HG03442 (cell line): Measurements from ENCODE around the gene ITM2C.
A peak's percentile ranks its signal among the peaks of the same experiment; 100 is the strongest.

ENCODE experiments used
- ATAC-seq: cut with Tn5 transposase; IDR thresholded peaks from one replicate; pipeline ENCODE4 v1.9.1; 2021; ENCODE audit warnings: mild to moderate bottlenecking, moderate library complexity; ENCODE audit not compliant: unreplicated experiment

The ITM2C gene

GRCh38 chr2:230872151-230872967, 7.6 kb downstream of the ITM2C start:
- ATAC-seq: no peak

DNA sequence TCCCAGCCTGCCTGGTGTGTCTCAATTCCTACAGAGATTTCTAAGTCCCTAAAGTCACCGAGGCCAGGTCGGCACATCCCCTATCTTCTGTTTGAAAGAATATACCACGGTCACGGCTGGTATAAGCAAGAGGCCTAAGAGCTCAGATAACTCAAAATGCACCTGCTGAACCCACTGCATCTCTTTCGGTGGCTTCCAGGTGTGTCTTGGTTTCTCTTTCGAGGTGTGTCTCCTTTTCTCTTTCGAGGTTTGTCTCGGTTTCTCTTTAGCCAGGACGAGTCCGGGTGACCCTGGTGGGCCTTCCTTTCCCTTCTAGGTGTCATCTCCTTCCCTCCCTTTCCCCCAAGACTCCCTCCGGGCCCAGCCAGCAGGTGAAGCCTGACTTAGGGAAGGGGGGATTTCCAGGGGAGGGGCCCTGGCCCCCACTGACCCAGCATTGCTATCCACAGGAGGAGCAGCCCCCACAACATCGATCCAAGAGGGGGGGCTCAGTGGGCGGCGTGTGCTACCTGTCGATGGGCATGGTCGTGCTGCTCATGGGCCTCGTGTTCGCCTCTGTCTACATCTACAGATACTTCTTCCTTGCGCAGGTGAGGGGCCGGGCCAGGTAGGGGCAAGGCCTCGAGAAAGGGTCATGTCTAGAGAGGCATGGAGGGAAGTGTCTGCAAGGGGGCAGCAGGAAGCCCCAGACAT, 8.4 kb downstream of the ITM2C start:
- peak; percentile 65 for ATAC-seq

DNA sequence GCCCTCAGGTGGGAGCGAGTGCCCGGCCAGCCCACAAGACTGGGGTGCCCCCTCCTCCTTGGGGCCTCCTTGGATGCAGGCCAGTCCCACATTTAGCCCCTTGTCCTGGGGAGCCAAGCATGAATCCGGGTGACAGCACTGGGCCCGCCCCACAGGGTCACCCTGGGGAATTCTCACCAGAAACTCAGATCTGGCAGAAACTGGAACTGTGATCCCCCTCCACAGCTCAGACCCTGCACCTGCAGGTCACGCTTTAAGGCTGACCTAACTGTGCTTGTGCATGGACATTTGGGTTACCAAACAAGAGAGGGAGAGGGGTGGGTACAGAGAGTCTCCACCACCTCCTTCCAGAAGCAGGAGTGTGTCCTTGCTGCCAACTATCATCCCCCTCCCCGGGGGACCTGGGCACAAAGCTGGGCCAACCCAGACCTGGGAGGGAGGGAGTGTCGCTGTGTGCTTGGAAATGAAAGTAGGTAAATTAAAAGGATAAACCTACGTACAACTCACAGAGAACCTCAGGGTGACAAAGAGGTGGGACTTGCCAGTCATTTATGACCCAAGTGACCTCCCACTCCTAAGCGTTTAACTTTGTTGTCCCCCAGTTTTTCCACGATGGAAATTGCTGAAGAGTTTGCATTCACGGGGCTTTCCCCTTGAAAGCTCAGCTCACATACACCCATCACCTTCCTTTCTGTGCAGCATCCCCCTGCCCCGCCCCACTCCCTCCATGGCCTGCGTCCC, 9.1 kb downstream of the ITM2C start:
- peak; percentile 71 for ATAC-seq

- ATAC-seq: no peak
Measured at GRCh38 chr2:230874456-230874855, 9.7 kb downstream of the ITM2C start.

GRCh38 chr2:230874876-230875275, 10.1 kb downstream of the ITM2C start:
- no peak for ATAC-seq

GRCh38 chr2:230875347-230876315, 10.9 kb downstream of the ITM2C start:
- no peak for ATAC-seq

GRCh38 chr2:230877116-230877758, 12.5 kb downstream of the ITM2C start:
- ATAC-seq: no peak

DNA sequence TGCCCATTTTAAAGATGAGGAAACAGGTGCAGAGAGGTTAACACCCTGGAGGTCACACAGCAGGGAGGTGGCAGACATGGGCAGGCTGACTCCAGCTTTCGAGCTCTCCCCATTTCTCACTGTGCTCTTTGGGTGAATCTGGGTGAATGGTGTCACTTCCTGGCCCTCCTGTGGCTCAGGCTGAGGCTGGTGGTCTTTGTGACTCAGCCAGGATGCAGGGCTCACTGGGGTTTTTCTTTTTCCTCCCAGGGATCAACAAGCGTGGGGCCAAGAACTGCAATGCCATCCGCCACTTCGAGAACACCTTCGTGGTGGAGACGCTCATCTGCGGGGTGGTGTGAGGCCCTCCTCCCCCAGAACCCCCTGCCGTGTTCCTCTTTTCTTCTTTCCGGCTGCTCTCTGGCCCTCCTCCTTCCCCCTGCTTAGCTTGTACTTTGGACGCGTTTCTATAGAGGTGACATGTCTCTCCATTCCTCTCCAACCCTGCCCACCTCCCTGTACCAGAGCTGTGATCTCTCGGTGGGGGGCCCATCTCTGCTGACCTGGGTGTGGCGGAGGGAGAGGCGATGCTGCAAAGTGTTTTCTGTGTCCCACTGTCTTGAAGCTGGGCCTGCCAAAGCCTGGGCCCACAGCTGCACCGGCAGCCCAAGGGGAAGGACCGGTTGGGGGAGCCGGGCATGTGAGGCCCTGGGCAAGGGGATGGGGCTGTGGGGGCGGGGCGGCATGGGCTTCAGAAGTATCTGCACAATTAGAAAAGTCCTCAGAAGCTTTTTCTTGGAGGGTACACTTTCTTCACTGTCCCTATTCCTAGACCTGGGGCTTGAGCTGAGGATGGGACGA, 13.2 kb downstream of the ITM2C start:
- ATAC-seq: no peak

DNA sequence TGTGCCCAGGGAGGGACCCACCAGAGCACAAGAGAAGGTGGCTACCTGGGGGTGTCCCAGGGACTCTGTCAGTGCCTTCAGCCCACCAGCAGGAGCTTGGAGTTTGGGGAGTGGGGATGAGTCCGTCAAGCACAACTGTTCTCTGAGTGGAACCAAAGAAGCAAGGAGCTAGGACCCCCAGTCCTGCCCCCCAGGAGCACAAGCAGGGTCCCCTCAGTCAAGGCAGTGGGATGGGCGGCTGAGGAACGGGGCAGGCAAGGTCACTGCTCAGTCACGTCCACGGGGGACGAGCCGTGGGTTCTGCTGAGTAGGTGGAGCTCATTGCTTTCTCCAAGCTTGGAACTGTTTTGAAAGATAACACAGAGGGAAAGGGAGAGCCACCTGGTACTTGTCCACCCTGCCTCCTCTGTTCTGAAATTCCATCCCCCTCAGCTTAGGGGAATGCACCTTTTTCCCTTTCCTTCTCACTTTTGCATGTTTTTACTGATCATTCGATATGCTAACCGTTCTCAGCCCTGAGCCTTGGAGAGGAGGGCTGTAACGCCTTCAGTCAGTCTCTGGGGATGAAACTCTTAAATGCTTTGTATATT, 14.0 kb downstream of the ITM2C start:
- no peak for ATAC-seq

GRCh38 chr2:230879271-230879882, 14.6 kb downstream of the ITM2C start:
- no peak for ATAC-seq

DNA sequence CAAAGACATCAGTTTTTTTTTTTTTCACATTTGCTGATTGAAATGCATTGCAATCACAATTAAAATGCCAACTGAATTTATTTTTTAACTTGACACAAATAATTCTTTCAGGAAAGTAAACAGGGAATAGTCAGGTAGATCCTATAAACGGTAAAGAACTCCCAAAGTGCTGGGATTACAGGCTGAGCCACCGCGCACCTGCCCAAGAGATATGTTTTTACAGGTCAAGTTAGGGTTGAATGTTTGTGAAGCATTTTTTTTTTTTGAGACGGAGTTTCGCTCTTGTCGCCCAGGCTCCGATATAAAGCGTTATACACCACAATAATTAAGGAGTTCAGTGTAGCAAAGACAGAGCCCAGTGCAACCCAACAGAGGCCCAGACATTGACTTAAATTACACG, 15.1 kb downstream of the ITM2C start:
- no peak for ATAC-seq

DNA sequence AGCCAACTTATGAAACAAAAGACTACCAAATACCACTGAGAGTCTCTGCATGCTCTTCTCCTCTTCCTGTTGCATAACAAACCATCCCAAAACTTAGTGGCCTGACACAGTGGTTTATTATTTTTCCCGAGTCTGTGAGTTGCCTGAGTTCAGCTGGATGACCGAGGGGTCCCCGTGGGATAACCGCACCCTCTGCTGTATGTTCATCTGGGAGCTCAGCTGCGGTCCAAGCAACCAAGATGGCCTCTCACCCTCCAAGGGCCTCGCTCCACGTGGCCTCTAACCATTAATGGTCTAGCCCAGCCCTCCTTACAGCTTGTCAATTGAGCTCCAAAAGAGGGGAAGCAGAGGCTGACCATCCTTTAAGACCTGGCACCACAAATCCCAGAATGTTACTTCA, 17.1 kb downstream of the ITM2C start:
- ATAC-seq: no peak

DNA sequence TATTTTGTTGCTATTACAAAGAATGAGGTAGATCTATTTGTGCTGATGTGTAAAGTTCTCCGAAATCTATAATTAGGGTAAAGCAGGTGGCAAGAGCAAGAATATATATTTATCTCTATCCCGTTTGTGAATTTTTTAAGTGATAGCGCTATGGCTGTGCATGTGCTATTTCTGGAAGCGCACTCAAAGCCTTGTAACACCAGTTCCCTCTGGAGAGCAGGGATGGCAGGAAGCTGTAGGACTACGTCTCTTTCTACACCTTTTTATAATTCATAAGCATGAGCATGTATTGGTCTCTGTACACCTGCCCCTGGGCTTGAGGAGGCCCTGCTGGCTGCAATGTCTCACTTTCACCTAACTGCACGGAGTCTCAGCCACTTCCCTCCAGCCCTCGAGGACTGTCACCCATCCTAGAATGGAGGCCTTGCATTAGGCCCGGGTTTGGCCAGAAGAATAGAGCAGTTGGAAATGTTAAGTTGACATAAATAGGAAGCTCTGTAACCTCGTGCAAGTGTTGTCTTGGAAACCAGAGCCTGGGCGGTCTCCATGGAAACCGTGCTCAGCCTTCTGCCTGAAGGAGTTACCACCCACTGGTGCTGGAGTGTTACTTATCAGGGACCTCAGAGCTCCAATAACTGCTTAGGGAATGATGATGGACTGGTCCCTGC, 20.9 kb downstream of the ITM2C start:
- no peak for ATAC-seq

GRCh38 chr2:230886206-230886605, 21.5 kb downstream of the ITM2C start:
- ATAC-seq: no peak

DNA sequence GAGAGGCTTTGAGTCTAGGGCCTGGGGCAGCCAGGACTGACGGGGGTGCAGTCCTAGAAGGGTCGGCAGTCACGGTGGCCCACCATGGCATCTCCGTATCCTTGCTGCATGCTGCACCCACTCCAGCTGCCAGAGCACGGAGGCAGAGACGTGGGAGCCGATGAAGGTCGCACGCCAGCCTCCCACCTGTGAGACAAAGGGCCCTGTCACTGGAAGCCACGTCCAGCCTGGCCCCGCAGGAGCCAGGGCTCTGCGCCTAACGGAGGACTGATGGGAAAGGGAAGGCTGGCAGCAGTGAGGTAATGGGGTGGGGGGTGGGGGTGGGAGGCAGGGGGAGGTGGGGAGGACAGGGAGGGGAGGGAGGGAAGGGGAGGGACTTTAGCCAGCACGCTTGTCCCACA, 21.9 kb downstream of the ITM2C start:
- no peak for ATAC-seq

DNA sequence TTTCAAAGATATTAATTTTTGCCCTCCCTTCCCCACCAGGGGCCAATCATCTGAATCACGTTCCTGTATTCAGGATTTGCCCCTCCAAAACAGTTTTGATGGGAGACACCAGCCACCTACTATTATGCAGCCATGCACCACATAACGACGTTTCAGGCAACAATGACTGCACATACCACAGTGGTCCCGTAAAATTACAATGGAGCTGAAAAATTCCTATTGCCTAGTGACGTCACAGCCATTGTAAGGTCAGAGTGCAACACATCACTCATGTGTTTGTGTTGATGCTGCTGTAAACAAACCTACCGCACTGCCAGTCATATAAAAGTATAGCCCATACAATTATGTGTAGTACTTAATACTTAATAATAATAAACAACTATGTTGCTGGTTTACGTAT, 22.6 kb downstream of the ITM2C start:
- ATAC-seq: no peak

- ATAC-seq: no peak
Measured at GRCh38 chr2:230888824-230889400, 24.2 kb downstream of the ITM2C start.
